CD4-positive, alpha-beta T cell (primary cell): ENCODE results near the gene SPHK1. TPM values are rescaled to one million over a fixed set of nuclear protein-coding genes. Genes with fewer than 3 reads are reported as not detected.
A peak's percentile ranks its signal among the peaks of the same experiment; 100 is the strongest.

Source experiments
- ATAC-seq: fragments of 200-7000 bp; cut with Tn5 transposase; one replicate; pipeline ENCODE4 v1.10.0; 2022; ENCODE audit warnings: mild to moderate bottlenecking; ENCODE audit not compliant: poor library complexity
- CTCF ChIA-PET: fragments of 350-600 bp; sonication (Branson Sonifier 250); formaldehyde crosslinking; loops from one replicate; lab custom pipeline; 2021; ENCODE audit warnings: antibody characterized with exemption, inconsistent platforms; lab: Charles Lee
- POLR2A ChIA-PET: fragments of 350-600 bp; sonication (Branson Sonifier 250); formaldehyde crosslinking; loops from one replicate; lab custom pipeline; 2021; ENCODE audit warnings: antibody characterized with exemption, inconsistent platforms; lab: Charles Lee
- DNase-seq, 14 experiments: peaks; one replicate each; pipeline ENCODE4 v3.0.0-alpha.2; 2013 to 2020; ENCODE audit warnings: mixed read lengths in 2 of 14
- H3K27ac ChIP-seq, 2 donors: one replicate each; pipeline versions ENCODE4 v1.5.1 to v1.7.0; 2013; ENCODE audit warnings: low read length in 2 of 2, low read depth in 1 of 2, mild to moderate bottlenecking in 1 of 2
- H3K27me3 ChIP-seq, 2 experiments: 1 replicate in 1 of 2; 2 replicates in 1 of 2; pipeline versions ENCODE4 v1.6.1 to v1.7.0; 2013; ENCODE audit warnings: low read length in 2 of 2, control low read depth in 1 of 2, mild to moderate bottlenecking in 1 of 2, moderate library complexity in 1 of 2; ENCODE audit not compliant: insufficient read depth in 2 of 2, control insufficient read depth in 1 of 2
- H3K36me3 ChIP-seq: one replicate; pipeline ENCODE4 v1.6.1; 2013; ENCODE audit warnings: low read length, control low read depth; ENCODE audit not compliant: insufficient read depth
- H3K4me1 ChIP-seq: one replicate; pipeline ENCODE4 v1.6.1; 2013; ENCODE audit warnings: low read length, control low read depth; ENCODE audit not compliant: insufficient read depth
- H3K4me3 ChIP-seq: one replicate; pipeline ENCODE4 v1.5.1; 2013; ENCODE audit warnings: mild to moderate bottlenecking, low read length, moderate library complexity
- H3K9me3 ChIP-seq, 2 experiments: 1 replicate in 1 of 2; 2 replicates in 1 of 2; pipeline versions ENCODE4 v1.6.1 to v1.7.0; 2013; ENCODE audit warnings: low read length in 2 of 2, mild to moderate bottlenecking in 2 of 2, control low read depth in 1 of 2, moderate library complexity in 1 of 2; ENCODE audit not compliant: control insufficient read depth in 1 of 2, insufficient read depth in 1 of 2
- H3K27ac Mint-ChIP-seq: one replicate; pipeline ENCODE4 v1.8.0; 2020; ENCODE audit warnings: mixed read lengths
- H3K27me3 Mint-ChIP-seq: one replicate; pipeline ENCODE4 v1.8.0; 2021; ENCODE audit warnings: mixed read lengths
- H3K36me3 Mint-ChIP-seq: one replicate; pipeline ENCODE4 v1.8.0; 2021; ENCODE audit warnings: low read depth, mixed read lengths
- H3K4me1 Mint-ChIP-seq: one replicate; pipeline ENCODE4 v1.8.0; 2021; ENCODE audit warnings: low read depth, mixed read lengths
- H3K4me3 Mint-ChIP-seq: one replicate; pipeline ENCODE4 v1.8.0; 2020; ENCODE audit warnings: mild to moderate bottlenecking, mixed read lengths
- H3K9me3 Mint-ChIP-seq: one replicate; pipeline ENCODE4 v1.8.0; 2020; ENCODE audit warnings: mixed read lengths
- CTCF ChIP-seq: fragments of 200-600 bp; IDR thresholded peaks from one replicate; pipeline ENCODE4 v1.8.0; 2022; ENCODE audit warnings: antibody characterized with exemption, mild to moderate bottlenecking
- intact Hi-C, 2 experiments: fragments of 100-400 bp; cut with DNase I in 1 of 2; cut with micrococcal nuclease in 1 of 2; formaldehyde crosslinking; loops; one replicate each; pipeline versions ENCODE4 v1.15.1 to v1.9.0; 2023 to 2025; cut with DNase I, micrococcal nuclease
- total RNA-seq, 174 experiments: library from RNA in 2 of 174; stranded (reverse) in 2 of 174; gene quantifications; one replicate each; pipeline ENCODE4 v1.2.3 and lab custom pipeline; 2021 to 2026

SPHK1 gene
- total RNA-seq, 2 experiments from 2014 or later: 0.45 to 1.1 TPM

GRCh38 chr17:76351526-76352071 lies 32.8 kb upstream of the SPHK1 start:
- intact Hi-C loops: loop anchor here (2.0 to 5.0 kb wide), 4 partner anchors 33 to 249 kb away; partner anchors contain the start of genes EXOC7 (in 1 of the 2), SPHK1 (in 1 of the 2) and UBE2O (in 1 of the 2)
- H3K27me3 Mint-ChIP-seq: no peaks in the 10 kb centered on the region
- H3K4me3 Mint-ChIP-seq: peak overlapping the region; percentile 93
- H3K4me1 Mint-ChIP-seq: peaks cover 21% of the 10 kb centered on the region
- CTCF ChIA-PET: interaction anchor here (1.2 kb wide), 1 partner anchor 46 kb away, joined by 3 read pairs; no protein-coding TSS in a partner anchor
- H3K27ac Mint-ChIP-seq: no peak overlapping the region
- TF ChIP-seq CTCF: no peak
- no peak for ATAC-seq
- Histone ChIP-seq H3K27ac (no peak overlapping the region), H3K4me1 (peaks cover 21% of the 10 kb centered on the region), H3K36me3 (peaks cover 10% of the 10 kb centered on the region), H3K4me3 (no peak overlapping the region), H3K9me3 (no peaks in the 10 kb centered on the region), H3K27me3 (no peaks in the 10 kb centered on the region)
- H3K9me3 Mint-ChIP-seq: no peaks in the 10 kb centered on the region
- POLR2A ChIA-PET: interaction anchor here (3.0 kb wide), 1 partner anchor 33 kb away, joined by 37 read pairs; the partner anchor contains the start of gene SPHK1
- no peak for DNase-seq
- peaks cover 22% of the 10 kb centered on the region for H3K36me3 Mint-ChIP-seq

DNA sequence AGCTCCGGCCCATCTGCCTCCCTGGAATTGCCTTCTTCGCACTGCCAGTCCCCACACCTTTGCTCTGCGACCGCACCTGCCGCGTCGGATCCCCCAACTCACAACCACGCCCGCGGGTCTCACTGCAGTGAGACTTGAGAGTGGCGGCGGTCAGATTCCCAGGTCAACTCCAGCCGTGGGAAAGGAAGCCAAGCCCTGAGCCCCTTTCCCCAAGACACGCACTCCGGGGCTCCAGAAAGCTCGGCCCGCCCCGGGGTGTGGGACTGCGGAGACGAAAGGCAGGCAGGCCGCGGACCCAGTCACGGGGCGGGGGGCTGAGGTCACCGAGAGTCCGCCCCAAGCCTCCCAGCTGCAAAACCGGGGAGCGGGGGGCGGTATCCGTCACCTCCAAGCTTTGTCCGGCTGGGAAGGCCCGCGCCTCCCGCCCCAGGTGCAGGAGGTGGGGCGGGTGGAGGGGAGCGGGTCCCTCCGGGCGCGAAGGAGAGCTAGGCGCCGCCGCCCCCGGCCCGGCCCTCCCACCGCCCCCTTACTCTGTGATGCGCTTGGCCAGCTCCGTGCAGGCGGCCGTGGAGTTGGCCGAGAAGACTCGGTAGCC lies 31.3 kb upstream of the SPHK1 start:
- Histone ChIP-seq H3K27ac (peak overlapping the region in 1 of 2 donors; percentile 29), H3K27me3 (no peaks in the 10 kb centered on the region), H3K4me3 (peak overlapping the region; percentile 83), H3K36me3 (no peaks in the 10 kb centered on the region), H3K4me1 (peaks cover 21% of the 10 kb centered on the region), H3K9me3 (no peaks in the 10 kb centered on the region)
- no peaks in the 10 kb centered on the region for H3K27me3 Mint-ChIP-seq
- ATAC-seq (no peak), DNase-seq (peak in 4 of 14 experiments; percentile 2 to 36 (median 6))
- H3K9me3 Mint-ChIP-seq: no peaks in the 10 kb centered on the region
- intact Hi-C loops: loop anchor here (1.0 to 5.0 kb wide), 5 partner anchors 32 to 281 kb away; partner anchors contain the start of genes EXOC7 (in 1 of the 2), SPHK1 (in 1 of the 2), SRP68 (in 1 of the 2) and UBE2O (in 1 of the 2)
- CTCF ChIA-PET: interaction anchor here (1.2 to 2.7 kb wide), 4 partner anchors 32 to 205 kb away, joined by 3 to 12 read pairs (median 7); partner anchors contain the start of gene SPHK1
- POLR2A ChIA-PET: interaction anchor here (0.7 to 3.0 kb wide), 13 partner anchors 8 to 1020 kb away, joined by 3 to 37 read pairs (median 4); partner anchors contain the start of genes EXOC7, SPHK1 and UBE2O
- peak overlapping the region; percentile 80 for H3K27ac Mint-ChIP-seq
- peak overlapping the region; percentile 98 for H3K4me3 Mint-ChIP-seq
- TF ChIP-seq CTCF: no peak
- H3K36me3 Mint-ChIP-seq: peaks cover 11% of the 10 kb centered on the region
- peaks cover 21% of the 10 kb centered on the region for H3K4me1 Mint-ChIP-seq

DNA sequence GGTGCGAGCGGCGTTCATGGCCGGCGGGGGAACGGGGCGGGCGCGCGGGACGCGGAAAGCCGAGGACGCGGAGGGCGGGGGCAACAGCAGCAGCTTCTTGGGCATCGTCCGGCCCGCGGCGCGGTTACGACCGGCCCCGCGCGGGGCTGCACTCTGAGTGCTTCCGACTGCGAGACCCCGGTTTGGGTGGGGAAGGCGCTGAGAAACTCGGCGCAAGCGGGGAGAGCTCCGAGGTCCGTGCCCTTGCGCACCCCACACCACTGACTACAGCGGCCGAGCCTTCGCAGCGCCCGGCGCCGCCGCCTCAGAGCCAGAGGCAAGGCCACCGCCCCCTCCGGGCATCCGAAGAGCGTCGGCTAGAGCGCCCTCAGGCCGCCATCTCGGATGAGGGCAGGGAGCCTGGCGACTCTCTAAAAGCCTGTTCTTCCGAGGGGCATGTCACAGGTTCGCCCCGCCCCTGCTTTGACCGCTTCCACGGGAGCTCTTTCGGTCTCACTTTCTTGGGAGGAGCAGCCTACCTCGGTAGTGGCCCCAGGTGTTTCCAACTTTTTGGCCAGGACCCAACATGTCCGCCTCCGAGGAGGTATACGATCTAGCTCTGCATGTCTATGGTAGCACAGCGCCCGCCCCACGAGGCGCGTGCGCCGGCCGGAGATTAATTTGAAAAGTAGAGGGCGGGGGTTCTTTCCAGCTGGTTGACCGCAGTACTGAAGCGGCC lies 30.7 kb upstream of the SPHK1 start, which contains the start of gene PRPSAP1:
TSS of gene PRPSAP1 (minus strand) at position 318 of the 718 bp plus-strand sequence. CDS start at position 105, 213 bp downstream.
- peak within 1 kb of the TSS; percentile 29 to 92 for H3K27ac ChIP-seq
- peaks cover 21% of the 10 kb centered on the region for H3K4me1 Mint-ChIP-seq
- no peaks in the 10 kb centered on the region for H3K27me3 Mint-ChIP-seq
- peaks cover 21% of the 10 kb centered on the region for H3K4me1 ChIP-seq
- peak within 1 kb of the TSS; percentile 98 for H3K4me3 Mint-ChIP-seq
- TF ChIP-seq CTCF: peak; percentile 18
- H3K27ac Mint-ChIP-seq: peak within 1 kb of the TSS; percentile 90
- H3K9me3 ChIP-seq: no peaks in the 10 kb centered on the region
- ChIA-PET CTCF (interaction anchor here (1.2 to 2.7 kb wide), 4 partner anchors 32 to 232 kb away, joined by 3 to 12 read pairs (median 7); partner anchors contain the start of gene SPHK1), POLR2A (interaction anchor here (0.6 to 3.0 kb wide), 17 partner anchors 9 to 1092 kb away, joined by 3 to 37 read pairs (median 4); partner anchors contain the start of genes EXOC7, GALK1, GGA3 and MRPS7)
- H3K36me3 ChIP-seq: no peaks in the 10 kb centered on the region
- no peaks in the 10 kb centered on the region for H3K9me3 Mint-ChIP-seq
- DNase-seq (peak; percentile 62 to 93 (median 74)), ATAC-seq (peak; percentile 95)
- no peaks in the 10 kb centered on the region for H3K27me3 ChIP-seq
- intact Hi-C loops: loop anchor here (1.0 to 5.0 kb wide), 5 partner anchors 31 to 281 kb away; partner anchors contain the start of genes EXOC7 (in 1 of the 2), SPHK1 (in 1 of the 2), SRP68 (in 1 of the 2) and UBE2O (in 1 of the 2)
- H3K4me3 ChIP-seq: peak within 1 kb of the TSS; percentile 83
- peaks cover 11% of the 10 kb centered on the region for H3K36me3 Mint-ChIP-seq
